HCT116 (cell line): ENCODE measurements around the gene ERBB4. TPM values are rescaled to one million over a fixed set of nuclear protein-coding genes. Genes with fewer than 3 reads are reported as not detected.

ENCODE experiments used
- ATAC-seq: fragments of 200-7000 bp; cut with Tn5 transposase; 2 replicates; pipeline ENCODE4 v1.9.1; 2020; ENCODE audit warnings: mild to moderate bottlenecking, moderate library complexity
- BruUV-seq: library from RNA; stranded (reverse); fragments of 400-500 nt; replicated peaks from 2 replicates; lab custom pipeline; 2021; lab: Mats Ljungman, UMichigan
- CTCF ChIA-PET: fragments of 300-600 bp; sonication (Branson Sonifier 250); formaldehyde crosslinking; loops from one replicate; lab custom pipeline; 2021; ENCODE audit warnings: antibody characterized with exemption; lab: Charles Lee
- POLR2A ChIA-PET: fragments of 300-600, 350-600 bp; sonication (Branson Sonifier 250); formaldehyde crosslinking; loops from one replicate; lab custom pipeline; 2021; ENCODE audit warnings: antibody characterized with exemption; lab: Charles Lee
- RAD21 ChIA-PET, 2 experiments: fragments of 300-600 bp; sonication (Branson Sonifier 250); formaldehyde crosslinking; loops; one replicate each; lab custom pipeline; 2023; ENCODE audit warnings: low total read pairs in 2 of 2; ENCODE audit not compliant: uncharacterized antibody in 2 of 2, unreplicated experiment in 2 of 2, low non-redundant PET in 1 of 2; lab: Charles Lee
- DNase-seq: peaks from one replicate; pipeline ENCODE4 v3.0.0-alpha.2; 2010; ENCODE audit warnings: low read depth, low spot score
- H2AFZ ChIP-seq: fragments of 200-600 bp; shearing (Covaris generic), sonication (generic); 2 replicates; pipeline ENCODE4 v1.6.1; 2017; ENCODE audit warnings: low read depth, mixed run types, mixed read lengths, antibody characterized with exemption, low read length; ENCODE audit not compliant: poor library complexity, severe bottlenecking
- H3K27ac ChIP-seq: 2 replicates; pipeline ENCODE4 v1.5.1; 2012; ENCODE audit warnings: low read depth, low read length
- H3K27me3 ChIP-seq: fragments of 200-600 bp; sonication (generic); 2 replicates; pipeline ENCODE4 v1.6.1; 2016; ENCODE audit warnings: mixed run types, low read length, mixed read lengths; ENCODE audit not compliant: insufficient read depth
- H3K36me3 ChIP-seq, 2 experiments: fragments of 200-500 bp in 1 of 2; fragments of 200-600 bp in 1 of 2; sonication (Bioruptor generic) in 1 of 2; sonication (generic) in 1 of 2; 2 replicates each; pipeline versions ENCODE4 v1.5.1 to v1.6.1; 2014 to 2016; ENCODE audit warnings: low read length in 2 of 2, inconsistent platforms in 1 of 2, mixed read lengths in 1 of 2, mixed run types in 1 of 2; ENCODE audit not compliant: insufficient read depth in 2 of 2, control insufficient read depth in 1 of 2
- H3K4me1 ChIP-seq, 2 experiments: fragments of 200-600 bp in 1 of 2; sonication (generic) in 1 of 2; 2 replicates each; pipeline versions ENCODE4 v1.5.1 to v1.6.1; 2012 to 2017; ENCODE audit warnings: low read length in 2 of 2, inconsistent platforms in 1 of 2, mild to moderate bottlenecking in 1 of 2, mixed read lengths in 1 of 2, mixed run types in 1 of 2, moderate library complexity in 1 of 2; ENCODE audit not compliant: insufficient read depth in 2 of 2, control insufficient read depth in 1 of 2
- H3K4me2 ChIP-seq: fragments of 200-600 bp; sonication (generic); 2 replicates; pipeline ENCODE4 v1.6.1; 2017; ENCODE audit warnings: mixed run types, low read length, mixed read lengths
- H3K4me3 ChIP-seq, 2 experiments: fragments of 200-600 bp in 1 of 2; sonication (generic) in 1 of 2; replicated peaks in 1 of 2; 2 replicates each; pipeline ENCODE4 v1.5.1; 2011 to 2016; ENCODE audit warnings: low read length in 2 of 2, control low read depth in 1 of 2, low read depth in 1 of 2, mild to moderate bottlenecking in 1 of 2, mixed read lengths in 1 of 2, mixed run types in 1 of 2
- H3K79me2 ChIP-seq: fragments of 200-600 bp; sonication (generic); 2 replicates; pipeline ENCODE4 v1.6.1; 2017; ENCODE audit warnings: mild to moderate bottlenecking, mixed run types, low read length, moderate library complexity, mixed read lengths; ENCODE audit not compliant: insufficient read depth
- H3K9ac ChIP-seq: fragments of 200-600 bp; sonication (generic); 2 replicates; pipeline ENCODE4 v1.6.1; 2016; ENCODE audit warnings: low read length, mixed read lengths
- H3K9me2 ChIP-seq: fragments of 200-600 bp; sonication (generic), shearing (Covaris generic); 2 replicates; pipeline ENCODE4 v1.6.1; 2017; ENCODE audit warnings: mixed run types, mild to moderate bottlenecking, moderate library complexity; ENCODE audit not compliant: insufficient read depth
- H3K9me3 ChIP-seq, 2 experiments: fragments of 200-500 bp in 1 of 2; fragments of 200-600 bp in 1 of 2; sonication (Bioruptor generic) in 1 of 2; sonication (generic) in 1 of 2; 2 replicates each; pipeline ENCODE4 v1.6.1; 2014 to 2017; ENCODE audit warnings: low read length in 2 of 2, mixed read lengths in 2 of 2, inconsistent platforms in 1 of 2, low read depth in 1 of 2, mild to moderate bottlenecking in 1 of 2, mixed run types in 1 of 2, moderate library complexity in 1 of 2; ENCODE audit not compliant: control insufficient read depth in 1 of 2, insufficient read depth in 1 of 2
- H4K20me1 ChIP-seq: fragments of 200-600 bp; sonication (generic), shearing (Covaris generic); 2 replicates; pipeline ENCODE4 v1.6.1; 2017; ENCODE audit warnings: mixed run types, mild to moderate bottlenecking, moderate library complexity; ENCODE audit not compliant: insufficient read depth
- CBX3 ChIP-seq: IDR thresholded peaks from 2 replicates; pipeline ENCODE4 v1.6.1; 2012; ENCODE audit warnings: low read depth
- CEBPB ChIP-seq: IDR thresholded peaks from 2 replicates; pipeline ENCODE4 v1.6.1; 2012; ENCODE audit warnings: low read depth
- ELF1 ChIP-seq: IDR thresholded peaks from 2 replicates; pipeline ENCODE4 v1.6.1; 2012; ENCODE audit warnings: low read depth, borderline replicate concordance
- EZH2 ChIP-seq: fragments of 200-600 bp; sonication (generic); IDR thresholded peaks from 2 replicates; pipeline ENCODE4 v1.6.1; 2017; ENCODE audit warnings: antibody characterized with exemption, mixed run types
- EZH2phosphoT487 ChIP-seq: fragments of 200-600 bp; IDR thresholded peaks from 2 replicates; pipeline ENCODE4 v1.6.1; 2018; ENCODE audit warnings: antibody characterized with exemption, borderline replicate concordance
- FOSL1 ChIP-seq: IDR thresholded peaks from 2 replicates; pipeline ENCODE4 v1.6.1; 2012; ENCODE audit warnings: low read depth
- JUND ChIP-seq: IDR thresholded peaks from 2 replicates; pipeline ENCODE4 v1.6.1; 2012
- MAX ChIP-seq: IDR thresholded peaks from 2 replicates; pipeline ENCODE4 v1.6.1; 2012
- POLR2AphosphoS5 ChIP-seq: IDR thresholded peaks from 2 replicates; pipeline ENCODE4 v1.6.1; 2011; ENCODE audit warnings: mild to moderate bottlenecking, low read depth, low read length, moderate library complexity
- REST ChIP-seq: IDR thresholded peaks from 2 replicates; pipeline ENCODE4 v1.6.1; 2012; ENCODE audit warnings: low read depth
- SIN3A ChIP-seq: IDR thresholded peaks from 2 replicates; pipeline ENCODE4 v1.6.1; 2012; ENCODE audit warnings: low read depth
- SP1 ChIP-seq: IDR thresholded peaks from 2 replicates; pipeline ENCODE4 v1.6.1; 2012; ENCODE audit warnings: low read depth
- SRF ChIP-seq: IDR thresholded peaks from 2 replicates; pipeline ENCODE4 v1.6.1; 2012; ENCODE audit warnings: low read depth
- TCF7L2 ChIP-seq: IDR thresholded peaks from 2 replicates; pipeline ENCODE4 v1.7.0; 2011; ENCODE audit warnings: borderline replicate concordance, inconsistent platforms; ENCODE audit not compliant: insufficient read depth, insufficient read length; ENCODE audit errors: extremely low read depth
- intact Hi-C: fragments of 100-400 bp; cut with micrococcal nuclease; formaldehyde crosslinking; loops from 2 replicates; pipeline ENCODE4 v1.10.0; 2022
- total RNA-seq: library from RNA; stranded (reverse); gene quantifications from one replicate; pipeline ENCODE4 v1.2.1, GENCODE V29; 2021; ENCODE audit not compliant: unreplicated experiment

ERBB4 gene
- total RNA-seq, 1 experiment from 2014 or later: 0.10 TPM

- Histone ChIP-seq H3K4me2 (no peak overlapping the region), H3K4me3 (no peak overlapping the region), H3K4me1 (no peaks in the 10 kb centered on the region), H2AFZ (no peak overlapping the region), H3K36me3 (no peaks in the 10 kb centered on the region), H3K9ac (no peak overlapping the region), H3K9me2 (no peaks in the 10 kb centered on the region), H4K20me1 (no peaks in the 10 kb centered on the region), H3K27me3 (no peaks in the 10 kb centered on the region), H3K27ac (no peak overlapping the region), H3K79me2 (no peaks in the 10 kb centered on the region), H3K9me3 (no peaks in the 10 kb centered on the region)
- TF ChIP-seq CEBPB (no peak), SIN3A (no peak), EZH2 (no peak), SRF (no peak), EZH2phosphoT487 (no peak), FOSL1 (no peak), MAX (no peak)
- ChIA-PET RAD21 (no interaction called here), POLR2A (no interaction called here), CTCF (no interaction called here)
- BruUV-seq: no TSS peak
- ATAC-seq (no peak), DNase-seq (no peak)
- intact Hi-C loops: no loop called here
These were observed 929.5 kb downstream of the ERBB4 start for GRCh38 chr2:211609127-211609526.

- Histone ChIP-seq H3K4me2 (no peak overlapping the region), H3K79me2 (no peaks in the 10 kb centered on the region), H3K9me3 (no peaks in the 10 kb centered on the region), H4K20me1 (no peaks in the 10 kb centered on the region), H3K4me3 (no peak overlapping the region), H3K9me2 (no peaks in the 10 kb centered on the region), H3K36me3 (no peaks in the 10 kb centered on the region), H3K27me3 (no peaks in the 10 kb centered on the region), H3K27ac (no peak overlapping the region), H3K9ac (no peak overlapping the region), H3K4me1 (no peaks in the 10 kb centered on the region), H2AFZ (no peak overlapping the region)
- ChIA-PET CTCF (no interaction called here), POLR2A (no interaction called here), RAD21 (no interaction called here)
- intact Hi-C loops: no loop called here
- TF ChIP-seq POLR2AphosphoS5: no peak
- TF ChIP-seq SP1: no peak
- no peak for TF ChIP-seq ELF1
- no peak for TF ChIP-seq JUND
- TF ChIP-seq EZH2phosphoT487: no peak
- no peak for TF ChIP-seq FOSL1
- TF ChIP-seq SIN3A: no peak
- no peak for TF ChIP-seq SRF
- no peak for TF ChIP-seq EZH2
- TF ChIP-seq TCF7L2: no peak
- no peak for TF ChIP-seq CBX3
- TF ChIP-seq REST: no peak
- TF ChIP-seq MAX: no peak
- no peak for ATAC-seq
- no TSS peak for BruUV-seq
- no peak for DNase-seq
These were observed 939.5 kb downstream of the ERBB4 start for GRCh38 chr2:211599146-211599545.
